Stimulated activated CD4-positive, alpha-beta T cell treated with anti-CD3 and anti-CD28 coated beads, Interleukin-1b, Interleukin-23, amount 100 ng/mL, for 1 hour (primary cell): Measurements from ENCODE around the gene GUSB.
A peak's percentile ranks its signal among the peaks of the same experiment; 100 is the strongest.
"Not testable (repeated sequence)": the region's sequence is repeated elsewhere in the genome, so short reads cannot be mapped to it uniquely, and the experiment has no call there.

Experiments used
- DNase-seq, 2 donors: peaks; one replicate each; pipeline ENCODE4 v3.0.0-alpha.2; 2020; ENCODE audit warnings: low read depth in 2 of 2

The GUSB gene

GRCh38 chr7:65981965-65982792 lies at the start of gene GUSB:
TSS of gene GUSB (minus strand) at chr7:65982213. CDS start at chr7:65982183, 30 bp downstream.
- peak; percentile 61 to 81 for DNase-seq

GRCh38 chr7:66028342-66028741 lies 46.3 kb upstream of the GUSB start:
- not testable (repeated sequence) for DNase-seq

- no peak for DNase-seq
Observed at GRCh38 chr7:66016131-66016461, 34.1 kb upstream of the GUSB start.

GRCh38 chr7:66015440-66016130 lies 33.6 kb upstream of the GUSB start:
- no peak for DNase-seq

GRCh38 chr7:66013938-66014337 lies 31.9 kb upstream of the GUSB start:
- DNase-seq, result no peak

GRCh38 chr7:66007232-66007631 lies 25.2 kb upstream of the GUSB start:
- no peak for DNase-seq

- DNase-seq, result not testable (repeated sequence)
Observed at GRCh38 chr7:66005115-66005671, 23.2 kb upstream of the GUSB start.

GRCh38 chr7:66000823-66001417 lies 18.9 kb upstream of the GUSB start:
- DNase-seq, result not testable (repeated sequence)

- not testable (repeated sequence) for DNase-seq
Observed at GRCh38 chr7:65994984-65995383, 13.0 kb upstream of the GUSB start.

- no peak for DNase-seq
Observed at GRCh38 chr7:65992526-65992925, 10.5 kb upstream of the GUSB start.

- DNase-seq, result not testable (repeated sequence)
Observed at GRCh38 chr7:65991829-65992228, 9.8 kb upstream of the GUSB start.

GRCh38 chr7:65989694-65990080 lies 7.7 kb upstream of the GUSB start:
- DNase-seq, result no peak

- DNase-seq, result not testable (repeated sequence)
Observed at GRCh38 chr7:65988503-65988902, 6.5 kb upstream of the GUSB start.

- DNase-seq, result no peak
Observed at GRCh38 chr7:65988084-65988483, 6.1 kb upstream of the GUSB start.

- no peak for DNase-seq
Observed at GRCh38 chr7:65983965-65984658, 2.1 kb upstream of the GUSB start.

- no peak for DNase-seq
Observed at GRCh38 chr7:65980478-65981250, 1.3 kb downstream of the GUSB start.

- no peak for DNase-seq
Observed at GRCh38 chr7:65979583-65980477, 2.2 kb downstream of the GUSB start.

GRCh38 chr7:65978891-65979582 lies 3.0 kb downstream of the GUSB start:
- no peak for DNase-seq

- no peak for DNase-seq
Observed at GRCh38 chr7:65976659-65977196, 5.3 kb downstream of the GUSB start.
